DMS 273 treated with DMSO at 0.1 percent for 48 hours (cell line): Measurements from ENCODE around the gene NF2.

ENCODE experiments used
- DNase-seq: peaks from one replicate; lab custom pipeline; 2025; lab: John Stamatoyannopoulos, UW

Gene NF2

DNA sequence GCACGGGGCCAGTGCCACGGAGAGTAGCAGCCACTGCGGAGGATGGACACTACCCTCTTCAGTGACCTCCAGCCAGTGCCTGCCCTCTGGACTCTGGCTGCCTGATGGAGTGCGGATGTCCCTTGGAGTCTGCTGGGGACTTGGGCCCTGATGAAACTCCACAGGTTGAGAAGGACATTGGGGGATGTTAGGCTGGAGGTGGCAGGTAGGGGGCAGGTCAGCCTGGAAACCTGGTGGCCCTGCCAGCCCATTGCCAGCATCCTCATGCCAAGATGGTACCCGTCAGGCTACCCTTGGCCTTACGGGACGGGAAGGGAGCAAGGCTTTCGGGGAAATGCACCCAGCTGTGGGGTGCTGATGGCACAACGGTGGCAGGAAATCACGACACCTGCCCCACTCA lies 120.3 kb downstream of the NF2 start:
- DNase-seq: no peak

DNA sequence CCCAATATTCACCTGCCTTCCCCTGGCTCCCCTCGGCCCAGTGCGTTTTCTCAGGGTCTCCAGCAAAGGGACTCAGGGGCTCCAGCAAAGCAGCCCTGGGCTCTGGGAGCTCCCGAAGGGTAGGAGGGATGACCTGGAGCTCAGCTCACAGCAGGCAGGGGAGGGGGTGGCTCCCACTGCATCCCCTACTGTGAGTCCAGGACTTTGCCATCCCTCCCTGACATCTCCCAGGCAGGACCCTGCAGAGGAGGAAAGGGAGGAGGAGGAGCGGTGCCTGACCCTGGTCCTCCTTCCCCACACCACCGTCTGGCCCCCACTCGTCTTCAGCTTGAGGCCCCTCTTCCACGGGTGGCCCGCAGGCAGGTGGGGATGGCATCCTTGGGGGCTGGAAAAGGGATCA lies 121.4 kb downstream of the NF2 start:
- DNase-seq: no peak

DNA sequence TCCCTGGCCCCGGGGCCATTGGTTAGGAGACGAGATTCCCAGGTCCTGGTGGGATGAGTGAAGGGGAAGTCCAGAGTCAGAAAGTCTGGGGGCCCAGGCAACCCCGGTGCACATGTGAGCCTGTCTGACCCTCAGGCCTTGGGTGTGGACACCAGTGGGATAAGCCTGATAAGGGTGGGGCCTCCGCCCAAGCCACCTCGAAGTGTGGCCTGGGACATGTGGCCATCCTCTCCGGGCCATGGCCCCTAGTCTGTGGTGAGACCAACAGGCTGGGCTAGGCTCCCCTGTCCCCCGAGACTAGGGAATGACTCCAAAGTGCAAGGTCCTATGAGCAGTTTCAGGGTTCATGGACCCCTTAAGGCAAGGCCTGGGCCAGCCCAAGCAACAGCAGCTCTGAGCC lies 122.7 kb downstream of the NF2 start:
- no peak for DNase-seq

DNA sequence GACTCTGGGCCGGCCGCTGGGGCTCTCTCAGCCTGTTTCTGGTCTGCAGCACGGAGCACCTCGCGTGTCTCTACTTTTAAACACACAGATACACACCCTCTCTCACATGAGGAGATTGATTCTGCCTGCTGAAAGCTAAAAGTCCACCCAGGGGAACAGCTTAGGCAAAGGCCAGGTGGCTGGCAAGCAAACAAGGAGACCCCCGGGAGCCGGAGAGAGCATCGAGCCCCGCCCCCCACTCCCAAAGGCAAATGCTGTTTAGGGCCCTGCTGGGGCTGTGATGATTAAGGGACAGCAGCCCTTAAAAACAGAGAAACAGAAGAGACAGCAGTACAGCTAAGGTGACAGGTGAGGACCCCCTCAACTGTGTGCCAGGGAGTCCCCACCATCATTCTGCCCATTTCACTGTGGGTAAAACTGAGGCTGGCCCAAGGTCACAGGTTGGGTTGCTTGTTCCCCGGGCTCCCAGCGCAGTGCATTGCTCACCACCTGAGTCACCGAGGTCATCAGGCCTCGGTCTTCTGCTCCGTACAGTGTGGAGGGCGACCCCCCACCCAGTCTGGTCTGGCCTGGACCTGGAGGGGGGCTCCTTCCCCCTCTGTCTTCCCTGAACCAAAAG lies 123.2 kb downstream of the NF2 start:
- DNase-seq: no peak

DNA sequence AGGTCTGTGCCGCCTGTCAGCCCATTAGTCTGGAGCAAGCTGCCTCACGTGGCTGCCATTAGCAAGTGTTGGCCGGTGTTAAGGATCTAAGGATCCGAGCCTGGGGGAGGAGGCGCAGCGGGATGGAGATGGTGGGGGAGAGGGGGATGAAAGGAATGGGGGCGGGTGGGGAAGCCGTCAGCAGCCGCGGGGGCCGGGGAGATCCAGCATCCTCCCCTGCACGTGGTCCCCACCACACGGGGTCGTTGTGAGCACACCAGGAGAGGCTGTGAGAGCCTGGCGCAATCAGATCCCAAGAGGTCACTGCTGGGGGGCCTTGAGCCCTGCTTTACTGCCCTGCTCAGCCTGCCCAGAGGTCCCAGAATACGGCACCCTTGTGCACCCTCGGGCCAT lies 123.7 kb downstream of the NF2 start:
- DNase-seq: no peak

DNA sequence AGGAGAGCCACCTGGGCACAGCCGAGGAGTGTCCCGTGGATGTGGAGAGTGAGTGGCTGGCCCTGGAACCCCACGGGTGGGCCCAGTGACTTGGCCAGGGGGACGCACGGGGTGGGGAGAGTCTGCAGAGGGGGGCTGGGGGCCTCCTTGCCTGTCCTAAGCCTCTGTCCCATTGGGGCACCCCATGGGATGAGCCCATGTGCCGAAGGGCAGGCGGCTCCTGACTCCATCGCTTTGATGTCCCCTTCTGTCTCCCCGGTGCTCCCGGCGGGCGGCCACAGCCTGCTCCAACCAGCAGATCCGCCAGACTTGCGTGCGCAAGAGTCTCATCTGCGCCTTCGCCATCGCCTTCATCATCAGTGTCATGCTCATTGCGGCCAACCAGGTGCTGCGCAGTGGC lies 125.7 kb downstream of the NF2 start:
- DNase-seq: no peak

DNA sequence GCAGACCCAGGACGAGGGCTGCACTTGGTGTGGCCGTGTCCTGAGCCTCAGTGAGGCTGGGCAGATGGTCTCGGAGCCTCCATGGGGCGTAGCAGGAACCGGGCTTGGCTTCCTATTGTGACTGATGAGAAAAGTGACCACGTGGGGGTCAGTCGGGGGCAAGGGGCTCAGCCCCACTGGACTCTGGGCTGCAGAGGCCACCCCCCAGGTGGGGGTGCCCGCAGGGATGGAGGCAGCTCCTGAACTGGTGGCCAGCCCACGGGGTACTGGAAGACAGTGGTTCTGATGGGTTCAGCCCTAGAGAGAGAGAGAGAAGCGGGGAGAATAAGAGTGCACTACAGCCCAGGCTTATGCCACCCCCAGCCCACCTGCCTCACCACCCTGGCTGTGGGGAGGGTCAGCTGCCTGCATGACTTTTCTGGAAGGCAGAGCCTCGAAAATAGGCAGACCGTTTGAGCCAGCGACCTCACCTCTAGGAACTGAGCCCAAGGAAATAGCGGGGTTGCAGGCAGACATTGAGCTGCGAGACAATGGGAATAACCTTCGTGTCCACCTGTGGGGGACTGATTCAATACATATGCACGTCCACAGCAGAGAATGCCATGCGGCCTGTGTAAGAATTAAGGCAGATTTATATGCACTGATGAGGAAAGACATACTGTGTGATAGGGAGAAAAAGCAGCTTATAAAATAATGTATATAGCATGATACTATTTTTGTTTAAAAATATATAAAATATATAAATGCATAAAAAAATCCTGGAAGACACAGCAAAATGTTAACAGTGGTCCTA lies 127.8 kb downstream of the NF2 start:
- no peak for DNase-seq

DNA sequence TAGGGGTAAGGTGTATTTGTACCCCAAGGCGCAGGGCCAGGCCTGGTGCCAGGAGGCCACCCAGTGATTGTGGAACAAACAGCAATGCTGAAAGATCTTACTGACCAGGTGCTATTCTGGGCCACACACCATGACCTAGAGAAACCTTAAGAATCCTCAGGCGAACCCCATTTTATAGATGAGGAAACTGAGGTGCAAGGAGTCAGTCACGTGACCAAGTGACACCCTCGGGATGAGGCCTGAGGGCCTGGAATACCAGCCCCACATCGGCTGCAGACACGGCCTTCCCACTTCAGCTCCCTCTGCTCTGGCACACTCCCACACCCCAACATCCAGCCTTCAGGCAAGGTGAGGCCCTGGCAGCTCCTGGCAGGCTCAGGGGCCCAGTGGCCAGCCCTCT lies 129.4 kb downstream of the NF2 start:
- DNase-seq: no peak

DNA sequence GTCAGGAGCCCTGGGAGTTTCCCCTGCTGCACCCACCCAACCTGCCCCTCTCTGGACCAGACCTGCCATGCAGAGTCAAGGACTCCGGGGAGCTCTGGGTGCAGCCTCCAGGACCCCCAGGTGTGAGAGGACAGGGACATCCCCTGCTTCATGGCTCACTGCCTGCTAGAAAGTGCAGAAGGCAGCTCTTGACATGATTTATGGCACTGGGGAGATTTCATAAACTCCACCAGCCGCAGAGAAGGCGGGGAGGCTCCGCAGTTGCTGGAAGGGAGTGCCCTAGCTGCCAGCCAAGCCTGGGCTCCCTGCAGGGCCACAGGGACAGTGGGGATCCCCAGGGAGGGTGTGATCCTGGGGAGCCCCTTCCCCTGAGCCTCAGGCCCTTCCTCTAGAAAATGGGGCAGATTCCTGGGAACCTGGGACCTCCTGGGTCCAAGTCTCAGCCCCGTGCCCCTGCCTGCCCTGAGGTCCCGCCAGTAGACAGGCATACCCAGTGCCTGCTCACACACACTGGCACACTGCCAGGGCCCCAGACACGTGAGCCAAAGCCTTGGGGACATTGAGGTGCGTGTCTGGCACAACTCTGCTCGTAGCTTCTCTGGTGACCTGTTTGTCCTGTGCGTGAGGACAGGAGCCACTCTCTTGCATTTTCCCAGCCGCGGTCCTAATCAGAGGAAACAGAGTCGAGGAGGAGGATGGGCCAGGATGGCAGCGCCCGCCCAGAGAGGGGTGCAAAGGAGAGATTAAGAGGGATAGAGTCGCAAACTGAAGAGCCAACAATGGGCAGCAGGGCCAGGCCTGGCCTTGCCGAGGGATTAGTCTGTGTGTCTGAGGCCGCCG lies 130.1 kb downstream of the NF2 start:
- no peak for DNase-seq

DNA sequence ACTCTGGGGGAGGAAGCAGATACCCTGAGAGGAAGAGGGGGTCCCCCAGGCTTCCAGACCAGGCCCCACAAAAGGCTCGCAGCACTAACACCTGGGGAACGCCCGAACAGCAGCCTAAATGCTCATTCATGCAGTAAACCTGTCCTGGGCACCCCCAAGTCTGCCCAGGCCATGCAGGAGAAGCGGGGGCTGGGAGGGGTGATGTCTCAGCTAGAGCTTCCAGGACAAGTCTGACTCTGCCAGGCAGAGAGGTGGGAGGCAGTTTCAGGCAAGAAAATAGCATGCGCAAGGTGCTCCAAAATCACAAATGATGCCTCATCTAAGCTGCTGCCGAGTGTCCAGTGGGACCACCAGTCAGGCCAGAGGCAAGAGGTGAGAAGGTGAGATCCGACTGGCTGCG lies 131.0 kb downstream of the NF2 start:
- no peak for DNase-seq

DNA sequence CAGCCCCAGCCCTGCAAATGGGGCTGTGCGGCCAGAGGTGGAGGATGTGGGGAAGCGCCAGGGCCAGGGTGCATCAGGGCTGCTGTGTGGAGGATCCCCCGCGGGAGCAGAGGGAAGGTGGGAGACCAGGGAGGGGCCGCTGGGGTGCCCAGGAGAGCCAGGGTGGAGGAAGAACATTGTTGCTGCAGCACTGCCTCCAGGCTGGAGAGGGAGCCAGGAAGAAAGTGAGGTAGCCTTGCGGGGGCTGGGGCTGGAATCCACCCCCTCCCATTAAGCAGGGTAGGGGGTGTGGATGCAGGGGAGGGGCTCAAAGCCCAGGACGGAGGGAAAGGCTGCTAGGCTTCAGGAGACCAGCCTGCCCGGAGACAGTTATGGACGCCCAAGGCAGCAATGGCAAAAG lies 131.4 kb downstream of the NF2 start:
- DNase-seq: no peak

DNA sequence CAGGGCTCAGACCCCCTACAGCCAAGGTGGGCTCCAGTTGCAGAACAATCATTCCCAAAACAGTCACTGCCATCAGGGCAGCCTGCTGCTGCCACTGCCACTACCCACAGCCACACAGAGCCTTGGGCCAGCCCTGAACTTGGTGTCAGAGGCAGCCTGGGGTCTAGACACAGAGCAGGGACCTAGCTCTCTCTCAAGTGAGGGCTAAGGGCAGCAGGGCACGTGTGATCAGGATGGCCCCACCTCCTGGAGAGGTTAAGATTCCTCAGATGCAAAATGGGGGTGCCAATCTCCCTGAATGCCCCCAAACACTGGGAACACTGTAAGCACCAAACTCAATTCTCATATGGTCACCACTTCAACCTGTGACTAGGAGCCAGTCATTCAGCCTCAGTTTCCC lies 132.0 kb downstream of the NF2 start:
- no peak for DNase-seq

DNA sequence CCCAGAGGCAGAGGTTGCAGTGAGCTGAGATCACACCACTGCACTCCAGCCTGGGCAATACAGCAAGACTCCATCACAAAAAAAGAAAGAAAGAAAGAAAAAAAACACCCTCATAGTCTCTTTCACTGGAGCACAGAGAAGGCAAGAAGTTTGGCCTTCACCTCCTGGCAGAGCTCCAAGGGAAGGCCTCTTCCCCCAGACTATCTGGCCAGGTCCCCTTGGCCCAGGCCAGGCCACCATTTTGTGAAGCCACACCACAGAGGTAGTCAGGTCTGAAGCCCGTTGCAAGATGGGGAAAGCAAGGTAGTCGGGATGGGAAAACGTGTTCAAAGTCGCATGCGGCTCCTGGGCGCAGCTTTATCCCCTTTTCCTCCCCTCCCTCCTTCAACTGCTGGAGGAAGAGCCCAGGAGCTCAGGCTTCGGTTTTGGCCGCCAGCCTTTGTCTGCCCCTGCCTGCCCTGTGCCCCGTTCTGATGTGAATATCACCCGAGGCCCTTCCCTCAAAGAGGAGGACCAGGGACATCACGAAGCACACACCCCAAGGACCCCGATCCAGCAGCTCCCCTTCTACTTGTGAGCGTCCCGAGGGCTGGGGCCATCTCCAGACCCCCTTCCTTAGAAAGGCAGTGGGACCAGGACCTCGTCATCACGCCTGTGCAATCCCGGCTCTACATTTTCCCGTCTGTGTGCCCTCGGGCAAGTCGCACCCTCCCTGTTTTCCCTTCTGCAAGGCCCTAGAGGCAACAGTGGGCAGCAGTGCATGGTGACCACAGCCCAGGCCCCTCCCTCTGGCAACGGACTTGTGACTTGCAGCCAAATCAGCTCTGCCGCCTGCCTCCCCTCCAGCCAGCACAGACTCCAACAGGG lies 134.1 kb downstream of the NF2 start:
- DNase-seq: no peak

DNA sequence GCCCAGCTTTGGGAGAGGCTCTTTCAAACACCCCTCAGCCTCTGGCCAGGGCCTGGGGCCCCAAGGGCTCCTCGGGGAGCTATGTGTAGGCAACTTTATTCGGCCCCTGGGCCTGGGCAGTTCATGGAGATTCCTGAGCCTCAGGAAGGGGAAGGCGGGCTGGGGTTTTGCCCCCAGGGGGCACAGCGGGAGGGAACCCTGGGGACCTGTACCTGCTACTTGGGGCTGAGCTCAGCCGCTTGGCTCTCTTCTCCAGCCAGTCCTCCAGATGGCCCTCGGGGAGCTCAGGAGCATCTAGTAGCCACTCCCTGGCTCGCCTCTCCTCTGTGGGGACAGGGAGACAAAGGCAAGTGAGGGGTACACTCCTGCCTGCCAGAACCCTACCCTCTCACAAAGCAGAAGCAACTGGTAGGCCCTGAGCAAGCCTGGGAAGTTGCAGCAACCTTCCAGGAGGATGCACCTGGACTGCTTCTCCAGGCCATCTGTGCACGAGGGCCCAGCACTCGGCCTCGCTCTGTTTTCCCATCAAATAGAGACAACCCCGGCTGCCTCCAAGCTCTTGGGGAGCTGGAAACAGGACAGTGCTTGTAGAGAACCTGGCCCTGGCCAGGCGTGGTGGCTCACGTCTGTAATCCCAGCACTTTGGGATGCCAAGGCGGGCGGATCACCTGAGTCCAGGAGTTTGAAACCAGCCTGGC lies 134.8 kb downstream of the NF2 start:
- no peak for DNase-seq

DNA sequence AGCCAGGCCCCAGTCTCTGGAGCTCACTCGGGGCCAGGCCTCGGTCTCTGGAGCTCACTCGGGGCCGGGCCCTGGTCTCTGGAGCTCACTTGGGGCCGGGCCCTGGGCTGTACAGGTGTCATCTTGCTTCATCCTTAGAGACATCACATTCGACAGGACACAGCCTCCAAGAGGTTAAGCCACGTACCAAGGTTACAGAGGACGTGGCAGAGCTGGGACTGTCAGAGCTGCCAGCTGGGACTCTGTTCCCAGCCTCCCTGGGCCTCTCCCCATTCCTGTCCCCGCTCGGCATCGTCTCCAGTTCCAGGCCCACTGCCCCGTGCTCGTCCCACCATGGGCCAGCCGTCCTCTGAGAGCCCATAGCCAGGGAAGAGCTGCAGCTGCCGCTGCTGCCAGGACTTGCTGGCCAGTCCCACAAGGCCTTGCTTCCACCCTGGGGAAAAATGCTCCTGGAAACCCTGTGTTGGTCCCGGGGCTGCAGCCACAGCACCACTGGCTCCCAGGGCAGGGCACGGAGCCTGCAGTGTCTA lies 136.0 kb downstream of the NF2 start:
- DNase-seq: no peak

DNA sequence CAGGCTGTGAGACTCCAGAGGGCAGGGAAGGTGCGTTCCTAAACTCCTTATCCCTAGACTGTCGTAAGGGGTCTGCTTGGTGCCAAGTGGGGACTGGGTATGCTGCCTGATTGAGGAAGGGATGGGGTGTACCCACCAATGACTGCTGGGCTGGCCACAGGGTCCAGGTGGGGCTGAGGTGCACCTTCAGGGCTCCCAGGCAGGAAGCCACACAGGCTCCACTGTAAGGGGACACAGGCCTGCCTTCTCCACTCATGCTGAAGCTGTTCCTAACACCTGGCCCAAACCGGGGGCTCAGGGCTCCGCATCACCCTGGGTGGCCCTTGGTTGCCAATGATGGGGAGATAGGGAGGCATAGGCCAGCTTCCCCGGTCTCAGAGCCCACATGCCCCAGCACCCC lies 136.8 kb downstream of the NF2 start:
- no peak for DNase-seq

DNA sequence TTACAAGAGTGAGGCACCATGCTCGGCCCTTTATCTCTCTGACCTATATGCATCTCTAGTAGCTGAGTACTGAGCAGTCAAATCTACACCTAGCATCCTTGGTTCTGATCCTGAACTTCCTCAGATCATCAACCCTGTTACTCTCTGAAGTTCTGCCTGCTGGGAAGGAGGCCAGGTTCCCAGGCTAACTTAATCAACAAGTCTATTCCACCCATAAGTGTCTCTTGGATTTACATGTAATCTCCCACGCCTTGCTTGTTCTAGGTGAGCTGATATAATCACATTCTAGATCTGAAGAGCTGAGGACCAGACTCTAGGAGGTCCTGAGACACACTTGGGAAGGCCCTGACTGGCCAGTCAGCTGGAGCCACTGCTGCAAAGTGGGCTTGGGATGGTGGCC lies 138.5 kb downstream of the NF2 start:
- DNase-seq: no peak

DNA sequence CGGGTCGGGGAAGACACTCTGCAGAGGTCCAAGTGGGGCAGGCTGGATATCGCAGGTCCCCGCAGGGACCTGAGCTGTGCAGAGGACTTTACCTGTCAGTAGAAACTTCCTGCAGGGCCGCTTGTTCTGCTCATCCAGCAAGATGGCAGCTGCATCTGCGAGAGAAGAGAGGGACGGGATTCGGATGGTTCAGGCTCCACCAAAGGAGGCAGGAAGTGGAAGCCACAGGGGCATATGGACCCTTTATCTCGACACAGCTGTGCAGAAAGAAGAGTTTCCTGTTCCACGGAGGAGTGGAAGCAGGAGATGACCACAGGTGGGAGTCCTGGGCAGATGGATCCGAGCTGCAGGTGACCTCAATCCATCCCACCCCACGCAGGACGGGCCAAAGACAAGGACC lies 138.9 kb downstream of the NF2 start:
- no peak for DNase-seq

DNA sequence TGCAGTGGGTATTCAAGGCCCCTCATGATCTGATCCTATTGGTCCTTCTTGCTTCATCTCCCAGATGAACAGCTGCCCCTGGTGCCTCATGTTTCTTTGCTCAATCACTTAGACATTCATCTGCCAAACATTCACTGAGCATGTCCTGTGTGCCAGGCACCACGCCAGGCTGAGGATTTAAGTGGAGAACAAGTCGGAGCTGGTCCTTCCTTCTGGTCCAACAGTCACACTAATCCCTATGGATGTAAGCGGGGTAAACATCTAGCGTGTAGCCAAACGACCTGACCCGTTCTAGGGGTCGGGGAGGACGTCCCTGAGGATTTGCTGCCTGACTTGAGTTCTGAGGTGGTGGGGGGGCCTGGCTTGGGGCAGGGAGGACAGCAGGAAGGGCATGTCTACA lies 141.5 kb downstream of the NF2 start:
- peak; percentile 93 for DNase-seq

DNA sequence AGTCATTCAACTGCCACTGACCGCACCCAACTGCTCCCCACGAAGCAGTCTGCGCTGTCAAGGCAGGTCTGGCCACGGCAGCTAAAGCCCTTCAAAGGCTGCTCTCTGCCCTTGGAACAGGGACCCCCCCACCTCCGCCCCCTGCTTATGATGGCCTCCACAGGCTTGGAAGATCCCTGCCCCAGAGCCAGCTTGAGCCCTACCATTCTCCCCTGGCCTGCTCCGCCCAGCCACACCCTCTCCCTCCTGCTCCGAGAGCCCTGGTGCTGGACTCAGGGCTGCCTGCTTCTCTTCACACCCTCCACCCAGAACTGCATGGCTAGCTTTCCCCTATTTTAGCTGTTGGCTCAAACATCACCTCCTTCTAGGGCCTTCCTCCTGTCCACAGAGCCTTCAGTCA lies 144.4 kb downstream of the NF2 start:
- DNase-seq: no peak
